ENCODE data around the gene RAB21. TPM values are rescaled to one million over a fixed set of nuclear protein-coding genes. Genes with fewer than 3 reads are reported as not detected.
"Not testable (repeated sequence)": the region's sequence is repeated elsewhere in the genome, so short reads cannot be mapped to it uniquely, and the experiment has no call there.

The RAB21 gene
- total and polyA plus RNA-seq, 11 donors, result 25.3 to 236 (median 193) TPM

- H3K4me1 ChIP-seq, result peaks cover 0 to 54% (median 33%) of the 10 kb centered on the region in 12 donors
- H3K27me3 ChIP-seq, result no peaks in the 10 kb centered on the region
- H3K27ac ChIP-seq, result no peak overlapping the region
- H3K4me3 ChIP-seq, result no peak overlapping the region
- intact Hi-C loops (cut with DNase I), result loop anchor here in 2 of 10 donors (10.0 kb wide), 1 partner anchor 95 kb away; the partner anchor contains the start of genes THAP2 (in 2 of the 2) and ZFC3H1 (in 2 of the 2)
- 94 to 100% (median 98%) methylated on average over 3 of the region's 3 CpGs for WGBS, 4 donors
- H3K36me3 ChIP-seq, result peaks cover 4 to 44% (median 12%) of the 10 kb centered on the region in 9 donors
- H3K9me3 ChIP-seq, result peaks cover 0 to 43% (median 23%) of the 10 kb centered on the region in 12 donors
- ATAC-seq (no peak), DNase-seq (no peak)
- TF ChIP-seq, protein P1, sequence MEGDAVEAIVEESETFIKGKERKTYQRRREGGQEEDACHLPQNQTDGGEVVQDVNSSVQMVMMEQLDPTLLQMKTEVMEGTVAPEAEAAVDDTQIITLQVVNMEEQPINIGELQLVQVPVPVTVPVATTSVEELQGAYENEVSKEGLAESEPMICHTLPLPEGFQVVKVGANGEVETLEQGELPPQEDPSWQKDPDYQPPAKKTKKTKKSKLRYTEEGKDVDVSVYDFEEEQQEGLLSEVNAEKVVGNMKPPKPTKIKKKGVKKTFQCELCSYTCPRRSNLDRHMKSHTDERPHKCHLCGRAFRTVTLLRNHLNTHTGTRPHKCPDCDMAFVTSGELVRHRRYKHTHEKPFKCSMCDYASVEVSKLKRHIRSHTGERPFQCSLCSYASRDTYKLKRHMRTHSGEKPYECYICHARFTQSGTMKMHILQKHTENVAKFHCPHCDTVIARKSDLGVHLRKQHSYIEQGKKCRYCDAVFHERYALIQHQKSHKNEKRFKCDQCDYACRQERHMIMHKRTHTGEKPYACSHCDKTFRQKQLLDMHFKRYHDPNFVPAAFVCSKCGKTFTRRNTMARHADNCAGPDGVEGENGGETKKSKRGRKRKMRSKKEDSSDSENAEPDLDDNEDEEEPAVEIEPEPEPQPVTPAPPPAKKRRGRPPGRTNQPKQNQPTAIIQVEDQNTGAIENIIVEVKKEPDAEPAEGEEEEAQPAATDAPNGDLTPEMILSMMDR (IDR thresholded peaks at IDR 0.05), result no peak
- no peak for TF ChIP-seq POLR2A (IDR thresholded peaks at IDR 0.05)
Observed at GRCh38 chr12:71759941-71760340, 5.3 kb downstream of the RAB21 start.

GRCh38 chr12:71760471-71760870, 5.8 kb downstream of the RAB21 start:
- Histone ChIP-seq H3K27ac (no peak overlapping the region), H3K9me3 (peaks cover 0 to 43% (median 23%) of the 10 kb centered on the region in 12 donors), H3K27me3 (no peaks in the 10 kb centered on the region), H3K36me3 (peaks cover 4 to 44% (median 12%) of the 10 kb centered on the region in 9 donors), H3K4me1 (peaks cover 0 to 58% (median 33%) of the 10 kb centered on the region in 12 donors), H3K4me3 (no peak overlapping the region)
- intact Hi-C loops (cut with DNase I), result no loop called here
- DNase-seq (no peak), ATAC-seq (no peak)
- 63 to 98% (median 79%) methylated on average over 3 of the region's 3 CpGs for WGBS, 4 donors
- TF ChIP-seq, protein P1 (IDR thresholded peaks at IDR 0.05), result no peak
- no peak for TF ChIP-seq POLR2A (IDR thresholded peaks at IDR 0.05)

GRCh38 chr12:71761354-71761753, 6.7 kb downstream of the RAB21 start:
- intact Hi-C loops (cut with DNase I); H3K4me3 ChIP-seq; DNase-seq; H3K27me3 ChIP-seq; H3K27ac ChIP-seq; ATAC-seq: not testable (repeated sequence)
- H3K9me3 ChIP-seq, result peaks cover 0 to 43% (median 23%) of the 10 kb centered on the region in 12 donors
- H3K4me1 ChIP-seq, result peaks cover 0 to 56% (median 33%) of the 10 kb centered on the region in 12 donors
- peaks cover 4 to 44% (median 12%) of the 10 kb centered on the region in 9 donors for H3K36me3 ChIP-seq
- 94 to 100% (median 98%) methylated on average over 1 of the region's 1 CpG for WGBS, 4 donors

- no peak for DNase-seq
- ATAC-seq, result peak; percentile 40 to 69 (median 50)
- no peaks in the 10 kb centered on the region for H3K27me3 ChIP-seq
- TF ChIP-seq, protein P1 (IDR thresholded peaks at IDR 0.05), result no peak
- TF ChIP-seq POLR2A (IDR thresholded peaks at IDR 0.05), result no peak
- WGBS, 4 donors, result 42 to 46% (median 43%) methylated on average over 4 of the region's 4 CpGs
- intact Hi-C loops (cut with DNase I), result no loop called here
- H3K4me1 ChIP-seq, result peaks cover 0 to 58% (median 35%) of the 10 kb centered on the region in 12 donors
- peaks cover 0 to 28% (median 7%) of the 10 kb centered on the region in 9 donors for H3K36me3 ChIP-seq
- no peak overlapping the region for H3K4me3 ChIP-seq
- peak overlapping the region in 2 of 12 donors; percentile 3 to 28 for H3K27ac ChIP-seq
- peaks cover 0 to 37% (median 20%) of the 10 kb centered on the region in 12 donors for H3K9me3 ChIP-seq
Observed at GRCh38 chr12:71763677-71764379, 9.2 kb downstream of the RAB21 start.
